A673 (cell line): ENCODE data around the gene XPNPEP3. TPM values are rescaled to one million over a fixed set of nuclear protein-coding genes. Genes with fewer than 3 reads are reported as not detected.

Source experiments
- BruUV-seq: library from RNA; stranded (reverse); fragments of 400-500 nt; replicated peaks from 2 replicates; lab custom pipeline; 2021; lab: Mats Ljungman, UMichigan
- CTCF ChIA-PET: fragments of 300-600 bp; sonication (Branson Sonifier 250); formaldehyde crosslinking; loops from one replicate; lab custom pipeline; 2022; ENCODE audit warnings: antibody characterized with exemption; lab: Charles Lee
- POLR2A ChIA-PET: fragments of 300-600 bp; sonication (Branson Sonifier 250); formaldehyde crosslinking; loops from one replicate; lab custom pipeline; 2022; ENCODE audit warnings: antibody characterized with exemption; ENCODE audit not compliant: low non-redundant PET; lab: Charles Lee
- DNase-seq: peaks from one replicate; pipeline ENCODE4 v3.0.0-alpha.2; 2015; ENCODE audit warnings: low spot score
- H3K27ac ChIP-seq: fragments of 200-600 bp; sonication (generic); 2 replicates; pipeline ENCODE4 v1.5.1; 2016; ENCODE audit warnings: mixed run types, low read depth, mild to moderate bottlenecking, mixed read lengths, antibody characterized with exemption, low read length; ENCODE audit not compliant: poor library complexity, severe bottlenecking
- H3K27me3 ChIP-seq: fragments of 200-600 bp; sonication (generic); replicated peaks from 2 replicates; pipeline ENCODE4 v1.6.1; 2017; ENCODE audit warnings: mixed run types, low read depth, mild to moderate bottlenecking, mixed read lengths, antibody characterized with exemption, low read length; ENCODE audit not compliant: insufficient read depth, poor library complexity
- H3K36me3 ChIP-seq: fragments of 200-600 bp; sonication (generic); 2 replicates; pipeline ENCODE4 v1.6.1; 2016; ENCODE audit warnings: mixed run types, mild to moderate bottlenecking, mixed read lengths, antibody characterized with exemption, low read length; ENCODE audit not compliant: insufficient read depth, poor library complexity, severe bottlenecking
- H3K4me1 ChIP-seq: fragments of 200-600 bp; sonication (generic); 2 replicates; pipeline ENCODE4 v1.6.1; 2017; ENCODE audit warnings: mixed run types, mild to moderate bottlenecking, mixed read lengths, antibody characterized with exemption, low read length; ENCODE audit not compliant: insufficient read depth, poor library complexity, severe bottlenecking
- H3K4me3 ChIP-seq: fragments of 200-600 bp; sonication (generic); 2 replicates; pipeline ENCODE4 v1.5.1; 2016; ENCODE audit warnings: low read depth, mixed run types, mild to moderate bottlenecking, mixed read lengths, low read length; ENCODE audit not compliant: poor library complexity, severe bottlenecking
- H3K9me3 ChIP-seq: fragments of 200-600 bp; sonication (generic); 2 replicates; pipeline ENCODE4 v1.6.1; 2016; ENCODE audit warnings: mixed run types, low read depth, mild to moderate bottlenecking, mixed read lengths, antibody characterized with exemption, low read length; ENCODE audit not compliant: poor library complexity, severe bottlenecking
- EZH2 ChIP-seq: fragments of 200-600 bp; sonication (generic); IDR thresholded peaks from 2 replicates; pipeline ENCODE4 v1.6.1; 2017; ENCODE audit warnings: borderline replicate concordance, low read depth, mild to moderate bottlenecking, mixed read lengths, antibody characterized with exemption, low read length; ENCODE audit not compliant: poor library complexity, severe bottlenecking
- intact Hi-C: fragments of 100-400 bp; cut with micrococcal nuclease; formaldehyde crosslinking; loops from one replicate; pipeline ENCODE4 v1.10.0; 2022; ENCODE audit not compliant: unreplicated experiment
- total RNA-seq: library from RNA; stranded (reverse); gene quantifications from 2 replicates; pipeline ENCODE4 v1.2.3, GENCODE V29; 2021
- TF ChIP-seq, protein P1 (sequence below): fragments of 300-800, 200-600 bp; sonication (generic); conservative IDR thresholded peaks from 2 replicates; pipeline ENCODE4 v1.5.1; 2017; ENCODE audit warnings: low read depth, mild to moderate bottlenecking, antibody characterized with exemption, low read length, moderate library complexity, mixed read lengths

XPNPEP3 gene
- total RNA-seq, 1 experiment from 2014 or later = 31.3 TPM

DNA sequence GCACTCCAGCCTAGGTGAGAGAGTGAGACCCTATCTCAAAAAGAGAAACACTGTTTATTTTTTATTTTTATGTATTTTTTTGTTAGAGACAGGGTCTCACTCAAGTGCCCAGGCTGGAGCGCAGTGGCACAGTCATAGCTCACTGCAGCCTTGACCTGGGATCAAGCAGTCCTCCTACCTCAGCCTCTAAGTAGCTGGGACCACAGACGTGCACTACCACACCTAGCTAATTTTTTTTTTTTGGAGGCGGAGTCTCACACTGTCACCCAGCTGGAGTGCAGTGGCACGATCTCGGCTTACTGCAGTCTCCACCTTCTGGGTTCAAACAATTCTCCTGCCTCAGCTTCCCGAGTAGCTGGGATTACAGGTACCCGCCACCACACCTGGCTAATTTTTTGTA is 100.7 kb downstream of the XPNPEP3 start:
- DNase-seq = no peak
- H3K9me3 ChIP-seq = no peaks in the 10 kb centered on the region
- intact Hi-C loops = no loop called here
- H3K36me3 ChIP-seq = peaks cover 39% of the 10 kb centered on the region
- no peak overlapping the region for H3K4me3 ChIP-seq
- peaks cover 13% of the 10 kb centered on the region for H3K4me1 ChIP-seq
- BruUV-seq = no TSS peak
- H3K27ac ChIP-seq = no peak overlapping the region
- TF ChIP-seq, protein P1, sequence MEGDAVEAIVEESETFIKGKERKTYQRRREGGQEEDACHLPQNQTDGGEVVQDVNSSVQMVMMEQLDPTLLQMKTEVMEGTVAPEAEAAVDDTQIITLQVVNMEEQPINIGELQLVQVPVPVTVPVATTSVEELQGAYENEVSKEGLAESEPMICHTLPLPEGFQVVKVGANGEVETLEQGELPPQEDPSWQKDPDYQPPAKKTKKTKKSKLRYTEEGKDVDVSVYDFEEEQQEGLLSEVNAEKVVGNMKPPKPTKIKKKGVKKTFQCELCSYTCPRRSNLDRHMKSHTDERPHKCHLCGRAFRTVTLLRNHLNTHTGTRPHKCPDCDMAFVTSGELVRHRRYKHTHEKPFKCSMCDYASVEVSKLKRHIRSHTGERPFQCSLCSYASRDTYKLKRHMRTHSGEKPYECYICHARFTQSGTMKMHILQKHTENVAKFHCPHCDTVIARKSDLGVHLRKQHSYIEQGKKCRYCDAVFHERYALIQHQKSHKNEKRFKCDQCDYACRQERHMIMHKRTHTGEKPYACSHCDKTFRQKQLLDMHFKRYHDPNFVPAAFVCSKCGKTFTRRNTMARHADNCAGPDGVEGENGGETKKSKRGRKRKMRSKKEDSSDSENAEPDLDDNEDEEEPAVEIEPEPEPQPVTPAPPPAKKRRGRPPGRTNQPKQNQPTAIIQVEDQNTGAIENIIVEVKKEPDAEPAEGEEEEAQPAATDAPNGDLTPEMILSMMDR = no peak
- TF ChIP-seq EZH2 = no peak
- no peaks in the 10 kb centered on the region for H3K27me3 ChIP-seq
- ChIA-PET CTCF (no interaction called here), POLR2A (interaction anchor here (0.5 kb wide), 1 partner anchor 22 kb away, joined by 3 read pairs; no protein-coding TSS in a partner anchor)

DNA sequence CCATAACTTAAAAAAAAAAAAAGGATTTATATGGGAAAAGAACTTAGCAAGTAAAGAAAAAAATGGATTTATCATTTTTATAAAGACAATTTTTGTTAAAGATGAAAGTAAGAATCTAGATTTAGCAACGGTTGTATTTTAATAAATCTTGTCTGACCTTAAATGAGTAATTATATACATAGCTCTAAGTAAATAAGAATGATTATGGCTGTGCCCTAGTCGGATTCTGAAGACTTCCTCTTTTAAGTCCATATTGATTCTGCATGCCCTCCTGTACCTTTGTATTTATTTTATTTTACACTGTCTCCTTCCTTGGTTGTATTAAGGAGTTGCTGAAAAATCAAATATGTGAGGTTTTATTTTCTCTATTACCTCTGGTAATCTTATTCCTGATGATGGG is 101.4 kb downstream of the XPNPEP3 start:
- DNase-seq = no peak
- no peak for TF ChIP-seq EZH2
- TF ChIP-seq, protein P1 = no peak
- Histone ChIP-seq H3K9me3 (no peaks in the 10 kb centered on the region), H3K36me3 (peaks cover 42% of the 10 kb centered on the region), H3K4me1 (peaks cover 6% of the 10 kb centered on the region), H3K4me3 (no peak overlapping the region), H3K27me3 (no peaks in the 10 kb centered on the region), H3K27ac (no peak overlapping the region)
- ChIA-PET CTCF (no interaction called here), POLR2A (interaction anchor here (0.5 kb wide), 1 partner anchor 21 kb away, joined by 3 read pairs; no protein-coding TSS in a partner anchor)
- BruUV-seq = no TSS peak
- intact Hi-C loops = no loop called here

DNA sequence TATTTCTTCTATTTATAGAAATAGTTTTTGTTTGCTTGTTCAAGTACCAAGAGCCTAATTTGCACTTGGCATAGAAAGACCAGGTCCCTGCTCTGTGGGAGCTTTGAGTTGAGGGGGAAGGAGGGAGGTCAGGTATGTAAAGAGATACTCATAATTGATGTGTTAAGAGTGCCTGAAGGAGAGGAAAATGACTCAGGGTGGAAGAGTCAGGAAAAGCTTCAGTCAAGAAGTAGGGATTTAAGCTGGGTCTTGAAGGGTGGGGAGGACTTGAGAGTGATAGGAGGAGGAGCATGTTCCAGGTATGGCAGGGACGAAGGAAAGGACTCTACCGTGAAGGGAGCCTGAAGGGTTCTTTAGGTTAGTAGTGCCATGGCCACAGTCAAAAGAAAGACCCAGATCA is 103.2 kb downstream of the XPNPEP3 start:
- H3K27ac ChIP-seq = no peak overlapping the region
- no peaks in the 10 kb centered on the region for H3K9me3 ChIP-seq
- peaks cover 49% of the 10 kb centered on the region for H3K36me3 ChIP-seq
- H3K4me1 ChIP-seq = no peaks in the 10 kb centered on the region
- TF ChIP-seq, protein P1 = no peak
- TF ChIP-seq EZH2 = no peak
- no TSS peak for BruUV-seq
- no peak overlapping the region for H3K4me3 ChIP-seq
- ChIA-PET CTCF (interaction anchor here (0.7 kb wide), 1 partner anchor 19 kb away, joined by 5 read pairs; no protein-coding TSS in a partner anchor), POLR2A (no interaction called here)
- intact Hi-C loops = no loop called here
- DNase-seq = no peak
- no peaks in the 10 kb centered on the region for H3K27me3 ChIP-seq
